HG02885 (cell line): ENCODE results near the gene BZW2.
"Not testable (repeated sequence)": the region's sequence is repeated elsewhere in the genome, so short reads cannot be mapped to it uniquely, and the experiment has no call there.

Source experiments
- ATAC-seq: cut with Tn5 transposase; IDR thresholded peaks from one replicate; pipeline ENCODE4 v1.9.1; 2021; ENCODE audit warnings: mild to moderate bottlenecking; ENCODE audit not compliant: unreplicated experiment, poor library complexity

BZW2 gene

GRCh38 chr7:16644636-16645592 lies 1.1 kb upstream of the BZW2 start:
- ATAC-seq, result peak; percentile 9

- peak; percentile 1 for ATAC-seq
These were observed 591 bp downstream of the BZW2 start for GRCh38 chr7:16646472-16647072.

GRCh38 chr7:16647435-16647960 lies 1.5 kb downstream of the BZW2 start:
- ATAC-seq, result no peak

GRCh38 chr7:16648551-16648950 lies 2.6 kb downstream of the BZW2 start:
- ATAC-seq, result no peak

DNA sequence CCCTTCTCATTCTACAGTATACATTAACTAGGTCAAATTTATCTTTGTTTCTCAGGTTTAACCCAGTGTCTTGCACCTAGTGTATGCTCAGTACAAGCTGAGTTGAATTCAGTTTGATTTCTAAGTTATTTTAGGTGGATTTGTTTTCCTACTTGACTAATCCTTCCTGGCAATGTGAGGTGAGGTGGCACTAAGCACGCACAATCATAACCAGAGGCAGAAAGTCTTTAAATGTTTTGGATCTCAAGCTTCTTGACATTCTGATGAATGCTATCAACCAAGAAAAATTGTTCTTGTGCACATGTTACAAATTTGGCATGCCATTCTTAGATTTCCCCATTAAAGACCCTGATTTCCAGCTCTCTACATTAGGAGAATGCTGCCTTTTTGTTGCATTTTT lies 3.2 kb downstream of the BZW2 start:
- no peak for ATAC-seq

- ATAC-seq, result no peak
These were observed 4.3 kb downstream of the BZW2 start for GRCh38 chr7:16650266-16650665.

- ATAC-seq, result no peak
These were observed 5.6 kb downstream of the BZW2 start for GRCh38 chr7:16651396-16652239.

DNA sequence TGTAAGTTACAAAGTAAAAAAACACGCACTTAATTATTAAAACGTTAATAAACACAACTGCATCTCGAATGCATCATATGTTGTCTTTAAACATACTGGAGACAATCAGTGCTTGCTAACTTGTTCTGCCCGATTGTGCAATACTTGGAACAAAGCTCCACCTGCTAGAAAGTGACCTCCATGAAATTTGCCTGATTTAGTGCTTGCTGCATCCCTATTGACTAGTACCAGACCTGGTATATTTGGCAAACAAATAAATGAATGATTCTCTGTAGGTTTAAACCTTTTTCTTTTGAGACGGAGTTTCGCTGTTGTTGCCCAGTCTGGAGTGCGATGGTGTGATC lies 6.2 kb downstream of the BZW2 start:
- ATAC-seq, result no peak

DNA sequence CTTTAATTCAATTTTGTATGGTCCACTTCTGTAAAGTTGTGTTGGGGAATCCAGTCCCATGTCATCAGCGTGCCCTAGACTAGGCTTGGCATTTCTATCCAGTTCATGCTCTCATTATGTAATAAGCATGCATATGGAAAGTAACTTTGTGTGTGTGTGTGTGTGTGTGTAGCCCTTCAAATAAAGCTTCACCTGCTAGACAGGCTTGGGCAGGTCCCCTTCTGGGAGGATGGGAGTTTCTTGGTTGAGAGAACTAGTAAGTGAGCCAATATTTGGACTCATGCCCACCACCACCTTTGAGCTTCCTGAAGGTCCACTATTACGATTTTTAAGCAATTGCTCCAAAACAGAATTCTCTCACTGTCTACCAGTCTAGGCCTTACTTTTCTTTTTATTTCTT lies 6.9 kb downstream of the BZW2 start:
- no peak for ATAC-seq

DNA sequence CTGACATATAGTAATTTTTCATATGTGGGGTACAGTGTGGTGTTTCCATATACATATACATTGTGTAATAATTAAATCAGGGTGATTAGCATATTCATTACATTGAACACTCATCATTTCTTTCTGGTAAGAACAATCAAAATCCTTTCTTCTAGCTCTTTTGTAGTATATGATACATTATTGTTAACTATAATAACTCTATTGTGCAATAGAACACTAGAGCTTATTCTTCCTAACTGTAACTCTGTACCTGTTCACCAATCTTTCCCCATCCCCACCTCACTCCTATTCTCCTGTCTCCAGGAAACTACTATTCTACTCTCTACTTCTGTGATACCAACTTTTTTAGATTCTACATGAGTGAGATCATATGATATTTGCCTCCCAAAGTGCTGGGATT lies 9.4 kb downstream of the BZW2 start:
- ATAC-seq, result no peak

GRCh38 chr7:16656141-16656540 lies 10.2 kb downstream of the BZW2 start:
- ATAC-seq, result no peak

DNA sequence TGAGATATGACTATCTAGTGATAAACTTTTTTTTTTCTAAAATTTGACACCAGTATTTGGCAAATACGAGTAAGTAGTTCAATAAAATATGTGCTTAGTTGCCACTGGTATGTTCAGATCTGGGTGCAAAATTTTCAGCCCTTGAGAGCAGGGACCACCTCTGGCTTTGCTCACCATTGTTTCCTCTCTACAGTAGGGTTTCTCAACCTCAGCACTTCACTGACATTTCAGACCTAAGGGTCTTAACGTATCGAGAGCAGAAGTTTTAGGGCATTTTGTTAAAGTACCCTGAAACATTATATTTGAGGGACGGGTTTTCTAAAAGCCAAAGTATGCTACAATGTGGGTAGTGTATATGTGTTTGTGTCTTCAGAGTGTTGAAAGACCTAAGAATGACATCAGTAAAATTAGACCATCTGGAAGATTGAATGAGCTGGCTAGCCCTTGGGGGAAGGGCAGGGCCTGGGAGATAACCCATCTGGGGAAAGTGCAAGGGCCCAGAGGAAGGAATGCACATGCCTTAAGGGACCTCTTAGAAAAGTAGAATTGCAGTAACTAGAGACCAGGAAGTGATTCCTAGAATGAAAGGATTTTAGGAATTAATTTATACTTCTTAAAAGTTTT lies 11.8 kb downstream of the BZW2 start:
- no peak for ATAC-seq

DNA sequence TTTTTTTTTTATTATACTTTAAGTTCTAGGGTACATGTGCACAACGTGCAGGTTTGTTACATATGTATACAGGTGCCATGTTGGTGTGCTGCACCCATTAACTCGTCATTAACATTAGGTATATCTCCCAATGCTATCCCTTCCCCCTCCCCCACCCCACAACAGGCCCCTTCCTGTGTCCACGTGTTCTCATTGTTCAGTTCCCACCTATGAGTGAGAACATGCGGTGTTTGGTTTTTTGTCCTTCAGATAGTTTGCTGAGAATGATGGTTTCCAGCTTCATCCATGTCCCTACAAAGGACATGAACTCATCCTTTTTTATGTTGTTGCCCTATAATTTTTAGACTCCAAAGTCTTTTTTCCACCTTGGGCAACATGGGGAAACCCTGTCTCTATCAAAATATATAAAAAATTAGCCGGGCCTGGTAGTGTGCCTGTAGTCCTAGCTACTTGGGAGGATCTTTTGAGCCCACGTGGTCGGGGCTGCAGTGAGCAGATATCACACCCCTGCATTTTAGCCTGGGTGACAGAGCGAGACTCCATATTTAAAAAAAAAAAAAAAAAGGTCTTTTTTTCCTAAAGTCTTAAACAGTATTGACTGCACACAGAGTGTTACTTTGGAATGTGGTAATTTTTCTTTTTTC lies 14.0 kb downstream of the BZW2 start:
- ATAC-seq, result not testable (repeated sequence)

GRCh38 chr7:16660702-16661464 lies 14.9 kb downstream of the BZW2 start:
- ATAC-seq, result no peak

DNA sequence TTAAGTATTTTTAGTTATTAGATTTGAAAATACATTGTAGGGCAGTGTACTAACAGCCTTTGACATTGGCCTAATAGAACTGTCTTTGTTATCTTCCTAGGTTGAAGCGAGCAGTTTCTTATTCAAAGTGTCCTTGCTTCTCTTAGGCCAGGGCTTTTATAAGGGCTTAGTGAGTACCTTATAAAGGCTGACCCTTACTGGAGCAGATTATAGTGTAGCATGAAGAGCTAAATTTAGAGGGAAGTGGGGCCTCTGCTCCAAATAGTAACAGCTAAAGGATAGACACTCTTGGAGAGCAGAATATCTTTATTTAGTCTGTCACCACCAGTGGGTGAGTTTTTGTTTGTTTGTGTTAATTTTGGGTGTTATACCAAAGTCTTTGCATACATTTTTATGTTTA lies 15.9 kb downstream of the BZW2 start:
- ATAC-seq, result no peak

GRCh38 chr7:16667355-16667754 lies 21.4 kb downstream of the BZW2 start:
- no peak for ATAC-seq

DNA sequence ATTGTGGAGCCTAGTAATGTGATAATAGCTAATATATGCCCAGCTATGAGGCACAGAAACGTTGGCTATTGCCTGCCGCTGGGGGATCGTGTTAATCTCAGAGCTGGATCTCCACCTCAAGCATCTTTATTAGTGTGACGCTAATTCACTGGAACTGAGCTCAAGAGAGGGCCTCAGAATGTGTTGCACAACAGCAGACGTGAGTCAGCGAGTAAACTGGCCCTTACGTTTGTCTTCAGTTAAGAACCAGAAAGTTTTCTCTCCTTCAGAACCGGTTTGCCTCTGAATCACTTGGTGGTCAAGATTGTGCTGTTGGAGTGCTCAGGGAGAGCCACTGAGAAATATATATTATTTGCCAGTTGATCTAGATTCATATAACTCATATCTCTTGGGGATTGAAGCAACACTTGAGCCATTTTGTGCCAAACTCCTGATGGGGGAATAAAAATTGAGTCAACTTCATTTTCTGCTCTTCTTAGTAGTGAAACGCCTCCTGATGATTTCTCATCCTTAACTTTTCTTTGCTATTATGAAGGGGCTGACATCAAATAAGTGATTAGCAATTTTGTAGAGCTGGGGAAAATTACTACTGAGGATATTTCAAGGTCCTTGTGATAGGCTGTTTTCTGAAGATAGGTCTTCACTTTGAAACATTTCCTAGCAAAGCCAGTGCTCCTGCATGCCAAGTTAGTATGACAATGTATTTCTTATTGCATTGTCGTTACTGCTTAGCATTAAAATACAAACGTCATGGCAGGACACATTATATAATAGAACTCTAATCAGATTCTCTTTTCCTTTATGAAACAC lies 22.3 kb downstream of the BZW2 start:
- no peak for ATAC-seq

DNA sequence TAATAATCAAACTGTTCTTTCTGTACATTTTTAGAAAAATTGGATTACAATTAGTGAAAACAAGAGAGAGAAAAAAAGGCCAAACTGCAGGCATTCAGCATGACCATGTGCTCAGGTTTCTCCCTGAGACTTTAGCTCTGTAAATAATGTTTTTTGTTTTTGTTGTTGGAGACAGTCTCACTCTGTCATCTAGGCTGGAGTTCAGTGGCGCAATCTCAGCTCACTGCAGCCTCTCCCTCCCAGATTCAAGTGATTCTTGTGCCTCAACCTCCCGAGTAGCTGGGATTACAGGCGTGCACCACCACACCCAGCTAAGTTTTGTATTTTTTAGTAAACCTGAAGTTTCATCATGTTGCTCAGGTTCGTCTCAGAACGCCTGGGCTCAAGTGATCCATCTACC lies 23.0 kb downstream of the BZW2 start:
- no peak for ATAC-seq
